ENCODE results near the gene CYP4F3.

The CYP4F3 gene

GRCh38 chr19:15633082-15633835, 7.4 kb upstream of the CYP4F3 start:
- H3K4me3 ChIP-seq (ENCODE audit: low read depth, low read length): no peak overlapping the region
- DNase-seq (ENCODE audit: low read depth): no peak
- no peak for TF ChIP-seq CTCF (conservative IDR thresholded peaks at IDR 0.05; ENCODE audit: low read depth, low read length)

GRCh38 chr19:15634105-15634504, 6.6 kb upstream of the CYP4F3 start:
- no peak for TF ChIP-seq CTCF (conservative IDR thresholded peaks at IDR 0.05; ENCODE audit: low read depth, low read length)
- no peak for DNase-seq (ENCODE audit: low read depth)
- no peak overlapping the region for H3K4me3 ChIP-seq (ENCODE audit: low read depth, low read length)

- DNase-seq (ENCODE audit: low read depth): no peak
Observed at GRCh38 chr19:15635016-15635805, 5.5 kb upstream of the CYP4F3 start.

GRCh38 chr19:15636026-15636425, 4.7 kb upstream of the CYP4F3 start:
- no peak for DNase-seq (ENCODE audit: low read depth)
- TF ChIP-seq CTCF (conservative IDR thresholded peaks at IDR 0.05; ENCODE audit: low read depth, low read length): no peak
- H3K4me3 ChIP-seq (ENCODE audit: low read depth, low read length): no peak overlapping the region

More at GRCh38 chr19:15635016-15635805, 5.5 kb upstream of the CYP4F3 start:
- no peak for TF ChIP-seq CTCF (conservative IDR thresholded peaks at IDR 0.05; ENCODE audit: low read depth, low read length)
- no peak overlapping the region for H3K4me3 ChIP-seq (ENCODE audit: low read depth, low read length)

- TF ChIP-seq CTCF (conservative IDR thresholded peaks at IDR 0.05; ENCODE audit: low read depth, low read length): no peak
- H3K4me3 ChIP-seq (ENCODE audit: low read depth, low read length): no peak overlapping the region
- DNase-seq (ENCODE audit: low read depth): no peak
Observed at GRCh38 chr19:15639596-15639995, 1.1 kb upstream of the CYP4F3 start.

- no peak for TF ChIP-seq CTCF (conservative IDR thresholded peaks at IDR 0.05; ENCODE audit: low read depth, low read length)
- H3K4me3 ChIP-seq (ENCODE audit: low read depth, low read length): no peak overlapping the region
- no peak for DNase-seq (ENCODE audit: low read depth)
Observed at GRCh38 chr19:15640904-15641597, 354 bp downstream of the CYP4F3 start.
